Transverse colon (tissue), 4 donors: ENCODE results near the gene MISP3. TPM values are rescaled to one million over a fixed set of nuclear protein-coding genes. Genes with fewer than 3 reads are reported as not detected.

Source experiments
- DNase-seq: peaks from one replicate; pipeline ENCODE4 v3.0.0-alpha.2; 2019
- H3K27ac ChIP-seq, 4 donors: fragments of 200-600 bp; sonication (generic); 2 replicates each; pipeline ENCODE4 v1.5.1; 2016 to 2018; ENCODE audit warnings: inconsistent platforms in 4 of 4
- H3K27me3 ChIP-seq: fragments of 200-600 bp; sonication (generic); 2 replicates; pipeline ENCODE4 v1.5.1; 2017; ENCODE audit warnings: inconsistent platforms
- H3K36me3 ChIP-seq, 4 donors: fragments of 200-600 bp; sonication (generic); 2 replicates each; pipeline ENCODE4 v1.5.1; 2017 to 2019; ENCODE audit warnings: inconsistent platforms in 4 of 4
- H3K4me1 ChIP-seq, 4 donors: fragments of 200-600 bp; sonication (generic); 2 replicates each; pipeline ENCODE4 v1.5.1; 2017 to 2020; ENCODE audit warnings: inconsistent platforms in 4 of 4
- H3K4me3 ChIP-seq, 4 donors: fragments of 200-600 bp; sonication (generic); 1 replicate in 1 of 4; 2 replicates in 3 of 4; pipeline versions ENCODE4 v1.5.1 to v1.6.1; 2017 to 2019; ENCODE audit warnings: inconsistent platforms in 4 of 4
- H3K9me3 ChIP-seq, 2 donors: fragments of 200-600 bp; sonication (generic); 2 replicates each; pipeline ENCODE4 v1.5.1; 2017 to 2019; ENCODE audit warnings: inconsistent platforms in 2 of 2
- CTCF ChIP-seq, 5 experiments: fragments of 200-600 bp in 3 of 5; fragments of 450-650 bp in 2 of 5; sonication (generic) in 3 of 5; IDR thresholded peaks; 1 replicate in 2 of 5; 2 replicates in 3 of 5; pipeline ENCODE4 v1.5.1; 2016 to 2017; ENCODE audit warnings: antibody characterized with exemption in 5 of 5, inconsistent platforms in 3 of 5, mild to moderate bottlenecking in 2 of 5, moderate library complexity in 1 of 5
- EP300 ChIP-seq: sonication (generic); formaldehyde crosslinking; IDR thresholded peaks from one replicate; pipeline ENCODE4 v1.6.1; 2017; ENCODE audit warnings: antibody characterized with exemption, low read depth
- POLR2A ChIP-seq: fragments of 450-650 bp; IDR thresholded peaks from one replicate; pipeline ENCODE4 v1.6.1; 2016; ENCODE audit warnings: antibody characterized with exemption, mild to moderate bottlenecking, moderate library complexity
- POLR2AphosphoS5 ChIP-seq, 3 donors: sonication (generic); formaldehyde crosslinking; IDR thresholded peaks; one replicate each; pipeline ENCODE4 v1.6.1; 2016; ENCODE audit warnings: antibody characterized with exemption in 3 of 3
- WGBS, 2 donors: methylation state at CpG; one replicate each; pipeline ENCODE4 v1.1.5; 2018; ENCODE audit warnings: low coverage in 1 of 2; 5-methylcytosine and 5-hydroxymethylcytosine counted together
- in situ Hi-C, 4 donors: fragments of 200-750 bp; cut with MboI; loops; one replicate each; pipeline versions ENCODE4 v1.15.0 to v1.15.1; 2017; ENCODE audit warnings: low sequenced_read_pairs in 3 of 4, low pct_ligation_motif_present in 1 of 4, low pct_unique_long_range_greater_than_20kb in 1 of 4
- intact Hi-C: fragments of 100-400 bp; cut with DNase I; formaldehyde crosslinking; loops from one replicate; pipeline ENCODE4 v1.15.1; 2023; ENCODE audit warnings: low total_unique reads
- total RNA-seq, 4 donors: library from RNA; depleted of rRNA; stranded (reverse); fragments of >200 nt; gene quantifications; one replicate each; pipeline ENCODE4 v1.1.0, GENCODE V29; 2016

The MISP3 gene
- total RNA-seq, 4 donors from 2014 or later, result 23.8 to 115 (median 35.8) TPM

GRCh38 chr19:14103310-14103709 lies 30.7 kb downstream of the MISP3 start:
- H3K4me1 ChIP-seq, result peaks cover 0 to 23% (median 0%) of the 10 kb centered on the region in 4 donors
- H3K27ac ChIP-seq, result no peak overlapping the region
- intact Hi-C loops (no loop called here), in situ Hi-C loops (no loop called here)
- 100% methylated on average over 1 of the region's 1 CpG; no CpG with 5 or more reads in 1 of the 2 donors for WGBS, 2 donors
- H3K36me3 ChIP-seq, result peaks cover 0 to 25% (median 8%) of the 10 kb centered on the region in 4 donors
- H3K4me3 ChIP-seq, result no peak overlapping the region
- no peaks in the 10 kb centered on the region for H3K9me3 ChIP-seq
- no peaks in the 10 kb centered on the region for H3K27me3 ChIP-seq
- no peak for TF ChIP-seq POLR2AphosphoS5 (IDR thresholded peaks at IDR 0.05)
- TF ChIP-seq CTCF (IDR thresholded peaks at IDR 0.05), result no peak
- no peak for TF ChIP-seq POLR2A
- TF ChIP-seq EP300, result no peak
- no peak for DNase-seq

- peaks cover 0 to 23% (median 0%) of the 10 kb centered on the region in 4 donors for H3K4me1 ChIP-seq
- intact Hi-C loops (no loop called here), in situ Hi-C loops (no loop called here)
- H3K27me3 ChIP-seq, result no peaks in the 10 kb centered on the region
- peaks cover 0 to 19% (median 2%) of the 10 kb centered on the region in 4 donors for H3K36me3 ChIP-seq
- no peak overlapping the region for H3K4me3 ChIP-seq
- DNase-seq, result no peak
- 50 to 55% methylated on average over 8 of the region's 8 CpGs for WGBS, 2 donors
- TF ChIP-seq CTCF (IDR thresholded peaks at IDR 0.05) (no peak), POLR2A (no peak), EP300 (no peak), POLR2AphosphoS5 (IDR thresholded peaks at IDR 0.05) (no peak)
- H3K27ac ChIP-seq, result peak overlapping the region; percentile 22 to 56 (median 54)
- H3K9me3 ChIP-seq, result no peaks in the 10 kb centered on the region
Observed at GRCh38 chr19:14105680-14106079, 33.1 kb downstream of the MISP3 start.

GRCh38 chr19:14106840-14107239 lies 34.3 kb downstream of the MISP3 start:
- no peaks in the 10 kb centered on the region for H3K27me3 ChIP-seq
- H3K36me3 ChIP-seq, result peaks cover 0 to 8% (median 0%) of the 10 kb centered on the region in 4 donors
- no peak for DNase-seq
- H3K27ac ChIP-seq, result peak overlapping the region; percentile 23 to 76 (median 60)
- peaks cover 0 to 27% (median under 1%) of the 10 kb centered on the region in 4 donors for H3K4me1 ChIP-seq
- intact Hi-C loops, result no loop called here
- no peak overlapping the region for H3K4me3 ChIP-seq
- no peak for TF ChIP-seq EP300
- no peak for TF ChIP-seq CTCF (IDR thresholded peaks at IDR 0.05)
- no peak for TF ChIP-seq POLR2A
- no peak for TF ChIP-seq POLR2AphosphoS5 (IDR thresholded peaks at IDR 0.05)
- H3K9me3 ChIP-seq, result no peaks in the 10 kb centered on the region
- in situ Hi-C loops, result no loop called here
- 90% methylated on average over 16 of the region's 16 CpGs; no CpG with 5 or more reads in 1 of the 2 donors for WGBS, 2 donors

- Histone ChIP-seq H3K4me1 (peaks cover 6 to 37% (median 10%) of the 10 kb centered on the region in 4 donors), H3K27me3 (no peaks in the 10 kb centered on the region), H3K27ac (peak overlapping the region; percentile 23 to 76 (median 60)), H3K9me3 (no peaks in the 10 kb centered on the region), H3K4me3 (no peak overlapping the region), H3K36me3 (no peaks in the 10 kb centered on the region)
- DNase-seq, result no peak
- intact Hi-C loops, result no loop called here
- no peak for TF ChIP-seq POLR2A
- no peak for TF ChIP-seq CTCF (IDR thresholded peaks at IDR 0.05)
- no peak for TF ChIP-seq POLR2AphosphoS5 (IDR thresholded peaks at IDR 0.05)
- TF ChIP-seq EP300, result no peak
- 75% methylated on average over 23 of the region's 23 CpGs; no CpG with 5 or more reads in 1 of the 2 donors for WGBS, 2 donors
- in situ Hi-C loops, result no loop called here
Observed at GRCh38 chr19:14107581-14108461, 35.2 kb downstream of the MISP3 start.
